ENCODE measurements around the gene EDC4. TPM values are rescaled to one million over a fixed set of nuclear protein-coding genes. Genes with fewer than 3 reads are reported as not detected.

EDC4 gene
- 10 to 100 TPM; 20.2 to 37.0 (median 23.4) TPM for total RNA-seq
- polyA plus RNA-seq, result 10 to 100 TPM; 59.1 to 66.2 TPM

- TF ChIP-seq CTCF (IDR thresholded peaks at IDR 0.05), result no peak
- Histone ChIP-seq H3K36me3 (peaks cover 0 to 16% (median 13%) of the 10 kb centered on the region in 3 donors), H3K27me3 (no peaks in the 10 kb centered on the region), H3K27ac (peak within 1 kb of the TSS; percentile 49 to 87 (median 76)), H3K4me3 (peak within 1 kb of the TSS; percentile 79 to 95 (median 92)), H3K9me3 (no peaks in the 10 kb centered on the region), H3K4me1 (peaks cover 10 to 35% (median 12%) of the 10 kb centered on the region in 3 donors)
- 1 to 2% methylated on average over 49 to 72 of the region's 72 CpGs for WGBS, 2 donors
- intact Hi-C loops (cut with DNase I), result no loop called here
- ATAC-seq (peak; percentile 77 to 88 (median 84)), DNase-seq (peak; percentile 83 to 94 (median 86)), FAIRE-seq (no peak)
These were observed at the start of gene EDC4 for GRCh38 chr16:67872631-67873434. Gene EDC4 (plus strand): TSS chr16:67873052. CDS start chr16:67873262, 210 bp downstream.

- no peak overlapping the region for H3K4me3 ChIP-seq
- TF ChIP-seq CTCF (IDR thresholded peaks at IDR 0.05), result no peak
- FAIRE-seq (no peak), DNase-seq (no peak), ATAC-seq (no peak)
- no peaks in the 10 kb centered on the region for H3K9me3 ChIP-seq
- H3K4me1 ChIP-seq, result no peaks in the 10 kb centered on the region
- H3K27me3 ChIP-seq, result no peaks in the 10 kb centered on the region
- 76 to 81% methylated on average over 8 of the region's 8 CpGs for WGBS, 2 donors
- no peak overlapping the region for H3K27ac ChIP-seq
- H3K36me3 ChIP-seq, result peaks cover 0 to 8% (median 8%) of the 10 kb centered on the region in 3 donors
- intact Hi-C loops (cut with DNase I), result loop anchor here in 1 of 3 donors (10.0 kb wide), 1 partner anchor 210 kb away; no protein-coding TSS in a partner anchor
These were observed 47.7 kb upstream of the EDC4 start for GRCh38 chr16:67825119-67825518.

GRCh38 chr16:67825906-67826305 lies 46.9 kb upstream of the EDC4 start:
- no peak for TF ChIP-seq CTCF (IDR thresholded peaks at IDR 0.05)
- 86 to 94% methylated on average over 14 of the region's 14 CpGs for WGBS, 2 donors
- Histone ChIP-seq H3K36me3 (peaks cover 0 to 16% (median 12%) of the 10 kb centered on the region in 3 donors), H3K27ac (no peak overlapping the region), H3K4me1 (no peaks in the 10 kb centered on the region), H3K27me3 (no peaks in the 10 kb centered on the region), H3K4me3 (no peak overlapping the region), H3K9me3 (no peaks in the 10 kb centered on the region)
- ATAC-seq, result no peak
- no peak for DNase-seq
- intact Hi-C loops (cut with DNase I), result loop anchor here in 1 of 3 donors (10.0 kb wide), 1 partner anchor 209 kb away; no protein-coding TSS in a partner anchor
- FAIRE-seq, result no peak

GRCh38 chr16:67828651-67829050 lies 44.2 kb upstream of the EDC4 start:
- no peak overlapping the region for H3K27ac ChIP-seq
- TF ChIP-seq CTCF (IDR thresholded peaks at IDR 0.05), result no peak
- DNase-seq (no peak), FAIRE-seq (no peak), ATAC-seq (no peak)
- no peaks in the 10 kb centered on the region for H3K27me3 ChIP-seq
- intact Hi-C loops (cut with DNase I), result loop anchor here in 1 of 3 donors (10.0 kb wide), 1 partner anchor 206 kb away; no protein-coding TSS in a partner anchor
- H3K4me1 ChIP-seq, result peaks cover 0 to 7% (median 5%) of the 10 kb centered on the region in 3 donors
- H3K9me3 ChIP-seq, result no peaks in the 10 kb centered on the region
- H3K36me3 ChIP-seq, result peaks cover 0 to 20% (median 12%) of the 10 kb centered on the region in 3 donors
- H3K4me3 ChIP-seq, result no peak overlapping the region
- WGBS, 2 donors, result 91 to 94% methylated on average over 4 of the region's 4 CpGs

Measured in pancreas (tissue), 10 donors.